ENCODE measurements around the gene CNN2. TPM values are rescaled to one million over a fixed set of nuclear protein-coding genes. Genes with fewer than 3 reads are reported as not detected.

CNN2 gene
- total and polyA plus RNA-seq, 9 of the 15 experiments (the other 6 are each of a cell fraction or from before 2014, with no cell fraction given) = 12.1 to 174 (median 52.7) TPM

GRCh38 chr19:1073063-1073955, 46.9 kb downstream of the CNN2 start (continued):
- TF ChIP-seq FOS (IDR thresholded peaks at IDR 0.05; ENCODE audit: extremely low read depth, insufficient read length) (no peak), TBL1XR1 (IDR thresholded peaks at IDR 0.05; ENCODE audit: low read length in 2 of 2) (0 out of 4 replicates have a peak, but pooled peaks of 1 of the 2 experiments have one; percentile 15), SREBF1 (IDR thresholded peaks at IDR 0.05; ENCODE audit: borderline replicate concordance, low read depth, low read length) (no peak), DLX4 (CRISPR knock-in tag; IDR thresholded peaks at IDR 0.05) (no peak), TEAD4 (IDR thresholded peaks at IDR 0.05; ENCODE audit: low read length) (peak; percentile 61), TEAD4 (CRISPR knock-in tag; IDR thresholded peaks at IDR 0.05; ENCODE audit: borderline replicate concordance) (no peak), ZSCAN32 (CRISPR knock-in tag; IDR thresholded peaks at IDR 0.05) (no peak), IRF2 (CRISPR knock-in tag; IDR thresholded peaks at IDR 0.05) (no peak), HNRNPUL1 (IDR thresholded peaks at IDR 0.05; ENCODE audit: low read length) (no peak), XRCC4 (IDR thresholded peaks at IDR 0.05; ENCODE audit: extremely low read depth, insufficient read depth, insufficient read length) (no peak), ZFX (CRISPR knock-in tag; IDR thresholded peaks at IDR 0.05) (peak; percentile 85), ARID3A (IDR thresholded peaks at IDR 0.05; ENCODE audit: borderline replicate concordance, low read depth, low read length) (no peak), KDM4B (IDR thresholded peaks at IDR 0.05; ENCODE audit: borderline replicate concordance in 2 of 2, low read depth in 1 of 2) (no peak), GATA2 (CRISPR knock-in tag; IDR thresholded peaks at IDR 0.05) (no peak; the same call in 1 of the 2 replicates), ZNF668 (CRISPR knock-in tag; IDR thresholded peaks at IDR 0.05) (no peak), SMARCA5 (IDR thresholded peaks at IDR 0.05) (no peak), SAP30 (IDR thresholded peaks at IDR 0.05; ENCODE audit: borderline replicate concordance, insufficient read depth, low read depth, low read length, poor library complexity, severe bottlenecking) (peak; percentile 22), RBBP5 (IDR thresholded peaks at IDR 0.05; ENCODE audit: borderline replicate concordance, insufficient read depth, low read length, poor library complexity, severe bottlenecking) (peak; percentile 23), ZC3H4 (CRISPR knock-in tag; IDR thresholded peaks at IDR 0.05; ENCODE audit: borderline replicate concordance) (peak; percentile 56; the same call in 1 of the 2 replicates), PHF21A (IDR thresholded peaks at IDR 0.05; ENCODE audit: borderline replicate concordance, low read depth) (no peak), SMARCA4 (IDR thresholded peaks at IDR 0.05) (peak; percentile 69), ZNF436 (CRISPR knock-in tag; IDR thresholded peaks at IDR 0.05) (no peak), CXXC5 (CRISPR knock-in tag; IDR thresholded peaks at IDR 0.05) (peak; percentile 55), ESRRA (IDR thresholded peaks at IDR 0.05; ENCODE audit: borderline replicate concordance, low read depth) (0 out of 2 replicates have a peak, but pooled peaks have one; percentile 21), NR2C2 (CRISPR knock-in tag; IDR thresholded peaks at IDR 0.05) (peak; percentile 87), NR2C2 (tag; IDR thresholded peaks at IDR 0.05) (peak; percentile 86), NELFE (IDR thresholded peaks at IDR 0.05; ENCODE audit: insufficient read depth, insufficient read length) (no peak), TAF1 (IDR thresholded peaks at IDR 0.05; ENCODE audit: control insufficient read depth, extremely low read depth, insufficient read depth, low read length, severe bottlenecking) (no peak)
